Measurements from ENCODE around the gene PSMB11. TPM values are rescaled to one million over a fixed set of nuclear protein-coding genes. Genes with fewer than 3 reads are reported as not detected.
A peak's percentile ranks its signal among the peaks of the same experiment; 100 is the strongest.

PSMB11 gene
- total RNA-seq, 4 donors from 2014 or later: not detected

DNA sequence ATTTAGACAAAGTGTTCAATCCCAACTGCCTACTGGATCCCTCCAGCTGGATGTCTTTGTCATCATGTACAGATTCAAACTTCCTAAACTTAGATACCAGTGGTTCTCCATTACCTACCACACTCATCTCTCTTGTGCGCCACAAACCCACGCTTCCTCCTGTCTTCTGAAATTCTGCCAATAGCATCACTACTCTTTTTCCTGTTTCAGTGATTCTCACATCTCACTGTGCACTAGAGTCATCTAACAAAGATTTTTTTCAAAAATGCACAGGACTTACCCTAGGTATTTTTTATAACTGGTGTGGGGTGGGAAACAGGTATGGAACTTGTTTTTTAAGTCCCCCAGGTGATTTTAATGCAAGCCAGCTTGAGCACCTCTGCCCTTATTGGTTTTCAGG is 13.2 kb upstream of the PSMB11 start:
- H3K9me3 ChIP-seq: no peaks in the 10 kb centered on the region
- TF ChIP-seq POLR2A (IDR thresholded peaks at IDR 0.05): no peak
- TF ChIP-seq, protein P1, sequence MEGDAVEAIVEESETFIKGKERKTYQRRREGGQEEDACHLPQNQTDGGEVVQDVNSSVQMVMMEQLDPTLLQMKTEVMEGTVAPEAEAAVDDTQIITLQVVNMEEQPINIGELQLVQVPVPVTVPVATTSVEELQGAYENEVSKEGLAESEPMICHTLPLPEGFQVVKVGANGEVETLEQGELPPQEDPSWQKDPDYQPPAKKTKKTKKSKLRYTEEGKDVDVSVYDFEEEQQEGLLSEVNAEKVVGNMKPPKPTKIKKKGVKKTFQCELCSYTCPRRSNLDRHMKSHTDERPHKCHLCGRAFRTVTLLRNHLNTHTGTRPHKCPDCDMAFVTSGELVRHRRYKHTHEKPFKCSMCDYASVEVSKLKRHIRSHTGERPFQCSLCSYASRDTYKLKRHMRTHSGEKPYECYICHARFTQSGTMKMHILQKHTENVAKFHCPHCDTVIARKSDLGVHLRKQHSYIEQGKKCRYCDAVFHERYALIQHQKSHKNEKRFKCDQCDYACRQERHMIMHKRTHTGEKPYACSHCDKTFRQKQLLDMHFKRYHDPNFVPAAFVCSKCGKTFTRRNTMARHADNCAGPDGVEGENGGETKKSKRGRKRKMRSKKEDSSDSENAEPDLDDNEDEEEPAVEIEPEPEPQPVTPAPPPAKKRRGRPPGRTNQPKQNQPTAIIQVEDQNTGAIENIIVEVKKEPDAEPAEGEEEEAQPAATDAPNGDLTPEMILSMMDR (IDR thresholded peaks at IDR 0.05): no peak
- no peak overlapping the region for H3K4me3 ChIP-seq
- no peak for DNase-seq
- H3K36me3 ChIP-seq: no peaks in the 10 kb centered on the region
- H3K27ac ChIP-seq: no peak overlapping the region
- H3K27me3 ChIP-seq: no peaks in the 10 kb centered on the region
- H3K4me1 ChIP-seq: peaks cover 0 to 5% of the 10 kb centered on the region in 2 donors
- intact Hi-C loops (cut with DNase I; ENCODE audit: low total_unique reads): no loop called here

GRCh38 chr14:23030936-23031335 is 11.1 kb upstream of the PSMB11 start:
- TF ChIP-seq, protein P1 (IDR thresholded peaks at IDR 0.05): no peak
- no peak for TF ChIP-seq POLR2A (IDR thresholded peaks at IDR 0.05)
- H3K4me3 ChIP-seq: no peak overlapping the region
- intact Hi-C loops (cut with DNase I; ENCODE audit: low total_unique reads): no loop called here
- no peak overlapping the region for H3K27ac ChIP-seq
- H3K36me3 ChIP-seq: no peaks in the 10 kb centered on the region
- H3K27me3 ChIP-seq: no peaks in the 10 kb centered on the region
- H3K4me1 ChIP-seq: peaks cover 0 to 7% of the 10 kb centered on the region in 2 donors
- no peak for DNase-seq
- no peaks in the 10 kb centered on the region for H3K9me3 ChIP-seq

- intact Hi-C loops (cut with DNase I; ENCODE audit: low total_unique reads): no loop called here
- Histone ChIP-seq H3K9me3 (no peaks in the 10 kb centered on the region), H3K4me1 (peaks cover 0 to 7% of the 10 kb centered on the region in 2 donors), H3K4me3 (no peak overlapping the region), H3K27me3 (no peaks in the 10 kb centered on the region), H3K27ac (no peak overlapping the region), H3K36me3 (no peaks in the 10 kb centered on the region)
- TF ChIP-seq POLR2A (IDR thresholded peaks at IDR 0.05): no peak
- TF ChIP-seq, protein P1 (IDR thresholded peaks at IDR 0.05): no peak
- no peak for DNase-seq
These were observed 8.7 kb upstream of the PSMB11 start for GRCh38 chr14:23033251-23033727.

DNA sequence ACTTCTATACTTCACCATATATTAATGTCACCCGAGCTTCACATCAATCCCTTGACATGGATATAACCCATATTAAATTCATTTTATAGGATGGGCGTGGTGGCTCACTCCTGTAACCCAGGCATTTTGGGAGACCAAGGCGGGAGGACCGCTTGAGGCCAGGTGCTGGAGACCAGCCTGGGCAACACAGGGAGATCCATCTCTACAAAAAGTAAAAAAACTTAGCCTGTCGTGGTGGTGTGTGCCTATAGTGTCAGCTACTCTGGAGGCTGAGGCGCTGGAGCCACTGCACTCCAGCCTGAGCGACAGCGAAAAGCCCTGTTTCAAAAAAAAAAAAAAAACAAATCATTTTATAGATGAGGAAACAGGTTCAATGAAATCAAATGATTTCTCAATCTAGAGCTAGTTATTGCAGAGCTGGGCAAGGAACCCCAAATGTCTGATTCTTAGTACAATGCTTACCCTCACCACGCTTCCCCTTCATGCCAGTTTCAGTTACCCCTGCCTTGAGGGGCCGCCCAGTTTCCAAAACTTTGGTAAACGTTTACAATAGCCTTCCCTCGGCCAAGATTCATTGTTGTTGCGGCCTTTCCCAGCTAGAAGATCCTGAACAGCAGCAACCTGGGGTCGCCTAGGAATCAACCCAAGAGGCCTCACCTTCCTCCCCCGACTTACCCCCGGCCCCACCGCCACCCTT is 8.1 kb upstream of the PSMB11 start:
- H3K4me3 ChIP-seq: peak overlapping the region; percentile 63 to 77
- H3K27me3 ChIP-seq: no peaks in the 10 kb centered on the region
- intact Hi-C loops (cut with DNase I; ENCODE audit: low total_unique reads): no loop called here
- no peaks in the 10 kb centered on the region for H3K9me3 ChIP-seq
- DNase-seq: no peak
- peaks cover 0 to 7% of the 10 kb centered on the region in 2 donors for H3K4me1 ChIP-seq
- H3K36me3 ChIP-seq: no peaks in the 10 kb centered on the region
- TF ChIP-seq, protein P1 (IDR thresholded peaks at IDR 0.05): no peak
- no peak for TF ChIP-seq POLR2A (IDR thresholded peaks at IDR 0.05)
- H3K27ac ChIP-seq: peak overlapping the region; percentile 90 to 93

DNA sequence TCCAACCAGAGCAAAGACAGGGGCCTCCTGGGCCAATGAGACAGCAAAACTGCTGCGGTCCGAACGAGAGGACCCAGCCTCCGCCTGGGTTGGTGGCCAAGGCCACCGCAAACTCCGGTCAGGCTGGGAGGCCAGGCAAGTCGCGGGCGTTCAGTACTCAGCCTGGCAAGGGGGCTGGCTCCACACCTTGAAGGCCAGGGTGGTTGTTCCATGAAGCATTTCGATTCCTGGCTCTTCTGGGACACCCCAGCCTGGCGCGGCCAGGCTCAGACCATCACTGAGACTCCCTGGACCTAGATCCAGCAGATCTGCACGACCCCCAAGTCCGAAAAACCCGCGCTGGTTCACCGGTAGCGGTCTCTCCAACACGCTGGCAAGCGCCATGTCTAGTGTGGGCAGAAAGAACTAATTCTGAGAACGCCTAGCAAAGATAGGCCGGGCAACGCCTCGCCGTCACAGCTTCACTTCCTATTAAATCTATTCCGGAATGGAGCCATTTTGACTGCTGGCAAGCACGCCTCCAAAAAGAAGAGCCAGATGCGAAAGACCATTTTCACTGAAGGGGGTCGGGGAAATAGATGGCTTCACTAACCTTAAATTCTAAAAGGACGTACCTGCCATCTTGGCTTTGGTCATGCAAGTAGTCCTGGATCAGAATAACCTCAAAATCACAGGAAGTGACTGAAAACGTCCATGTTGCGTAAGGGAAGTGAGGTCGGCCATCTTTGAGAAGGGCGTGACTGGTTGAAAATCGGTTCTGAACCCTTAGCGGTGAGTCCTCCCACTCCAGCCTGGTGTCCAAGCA is 7.3 kb upstream of the PSMB11 start, which contains the start of gene PSMB5:
Gene PSMB5 (minus strand): TSS at position 403 of the 805 bp plus-strand sequence. CDS start 19 bp downstream, at position 384.
- peak in 1 of 2 donors; percentile 31 for TF ChIP-seq POLR2A (IDR thresholded peaks at IDR 0.05)
- TF ChIP-seq, protein P1 (IDR thresholded peaks at IDR 0.05): peak in 3 of 4 experiments; percentile 14 to 18 (median 14)

More for the DNA sequence above, 7.3 kb upstream of the PSMB11 start, which contains the start of gene PSMB5:
- Histone ChIP-seq H3K9me3 (no peaks in the 10 kb centered on the region), H3K4me1 (peaks cover 0 to 7% of the 10 kb centered on the region in 2 donors), H3K27ac (peak within 1 kb of the TSS; percentile 90 to 93), H3K36me3 (no peaks in the 10 kb centered on the region), H3K27me3 (no peaks in the 10 kb centered on the region), H3K4me3 (peak within 1 kb of the TSS; percentile 63 to 77)
- intact Hi-C loops (cut with DNase I; ENCODE audit: low total_unique reads): no loop called here
- DNase-seq: peak; percentile 87 to 93

Data from uterus (tissue), 4 donors.